GM21360 (cell line): ENCODE data around the gene SNRNP70.

Source experiments
- ATAC-seq: cut with Tn5 transposase; IDR thresholded peaks from one replicate; pipeline ENCODE4 v1.9.1; 2021; ENCODE audit warnings: mild to moderate bottlenecking, moderate library complexity; ENCODE audit not compliant: unreplicated experiment

SNRNP70 gene

DNA sequence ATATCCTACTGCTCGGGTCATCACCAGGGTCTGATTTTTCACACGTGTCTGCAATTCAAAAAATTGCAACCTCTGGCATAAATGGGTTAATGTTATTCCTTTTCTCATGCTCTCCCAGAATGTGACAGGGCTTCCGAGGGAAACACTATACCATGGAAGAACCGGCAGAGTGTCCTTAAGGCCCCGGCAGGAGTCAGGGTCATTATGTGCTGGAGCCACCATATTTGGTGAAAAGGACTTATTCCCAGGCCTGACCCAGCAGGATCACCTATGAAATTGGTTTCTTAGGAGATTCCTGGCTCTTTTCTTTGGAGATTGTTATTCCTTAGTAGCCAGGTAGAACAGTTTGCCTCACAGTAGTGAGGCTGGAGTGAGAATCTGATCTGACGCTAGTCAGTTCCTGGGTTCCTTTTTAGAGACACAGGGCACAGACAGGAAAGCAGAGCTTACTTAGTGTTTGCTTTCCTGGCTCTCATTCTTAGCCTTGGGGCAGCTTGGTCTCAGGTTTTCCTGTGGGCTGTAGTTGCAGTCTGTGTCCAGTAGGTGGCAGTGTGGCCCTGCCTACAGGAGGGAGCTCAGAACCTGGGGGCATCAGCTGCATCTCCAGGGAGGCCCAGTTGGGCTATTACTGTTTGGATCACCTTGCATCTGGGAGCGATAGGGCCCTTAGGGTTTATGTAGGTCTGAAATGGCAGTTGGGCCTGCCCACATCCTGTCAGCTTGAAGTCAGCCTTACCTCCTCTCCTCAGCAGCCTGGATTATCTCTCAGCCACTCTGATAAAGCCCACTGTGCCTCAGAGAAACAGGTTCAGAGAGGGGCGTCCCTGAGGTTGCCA lies 12.4 kb downstream of the SNRNP70 start:
- ATAC-seq: no peak

DNA sequence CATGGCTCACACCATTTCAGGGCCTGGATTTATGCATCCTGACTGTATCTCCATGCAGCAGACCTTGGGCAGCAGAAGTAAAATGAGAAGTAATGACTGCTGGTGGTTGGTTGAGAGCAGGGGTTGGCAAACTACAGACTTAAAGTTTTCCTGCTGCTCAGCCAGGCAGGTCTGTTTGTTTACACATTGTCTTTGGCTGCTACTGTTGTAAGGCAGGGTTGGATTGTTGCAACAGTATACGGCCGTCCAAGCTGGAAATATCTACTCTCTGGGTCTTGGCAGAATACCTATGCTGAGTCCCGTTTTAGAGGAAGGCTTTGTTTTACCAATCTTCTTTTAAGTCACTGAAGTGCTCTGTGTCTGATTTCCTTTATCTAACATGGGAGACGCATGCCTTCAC lies 13.5 kb downstream of the SNRNP70 start:
- no peak for ATAC-seq

DNA sequence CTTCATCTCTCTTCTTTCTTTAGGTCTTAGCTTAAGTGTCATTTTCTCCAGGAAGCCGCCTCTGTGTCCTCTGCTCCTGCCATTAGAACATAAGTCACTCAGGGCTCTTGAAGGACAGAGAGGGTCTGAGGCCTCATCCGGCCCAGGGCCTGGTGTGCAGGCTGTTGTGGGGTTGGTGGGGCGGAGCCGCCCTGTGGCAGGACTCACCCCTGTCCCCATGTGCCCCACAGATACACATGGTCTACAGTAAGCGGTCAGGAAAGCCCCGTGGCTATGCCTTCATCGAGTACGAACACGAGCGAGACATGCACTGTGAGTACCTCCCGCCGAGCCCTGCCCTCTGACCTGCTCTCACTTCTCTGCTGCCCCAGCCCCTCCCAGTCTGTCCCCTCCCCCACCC lies 15.9 kb downstream of the SNRNP70 start:
- ATAC-seq: no peak

DNA sequence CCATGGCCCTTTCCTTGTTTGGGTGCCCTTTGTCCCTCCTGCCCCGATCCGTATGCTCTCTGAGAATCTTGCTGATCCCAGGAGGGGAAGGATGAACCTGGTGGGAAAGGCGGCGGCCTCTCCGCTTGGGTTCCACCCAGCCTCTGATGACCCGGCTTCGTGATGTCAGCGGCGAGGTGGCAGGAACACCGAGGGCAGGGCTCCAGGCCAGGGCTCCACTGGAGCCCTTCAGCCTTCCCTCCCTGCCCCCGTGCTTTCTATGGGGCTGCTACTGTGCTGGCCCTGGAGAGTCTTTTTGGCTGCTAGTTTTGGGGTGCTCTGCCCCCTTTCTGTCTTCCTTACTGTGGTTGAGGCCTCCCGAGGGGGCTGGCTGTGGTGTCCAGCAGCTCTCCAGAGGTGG lies 17.1 kb downstream of the SNRNP70 start:
- ATAC-seq: no peak

DNA sequence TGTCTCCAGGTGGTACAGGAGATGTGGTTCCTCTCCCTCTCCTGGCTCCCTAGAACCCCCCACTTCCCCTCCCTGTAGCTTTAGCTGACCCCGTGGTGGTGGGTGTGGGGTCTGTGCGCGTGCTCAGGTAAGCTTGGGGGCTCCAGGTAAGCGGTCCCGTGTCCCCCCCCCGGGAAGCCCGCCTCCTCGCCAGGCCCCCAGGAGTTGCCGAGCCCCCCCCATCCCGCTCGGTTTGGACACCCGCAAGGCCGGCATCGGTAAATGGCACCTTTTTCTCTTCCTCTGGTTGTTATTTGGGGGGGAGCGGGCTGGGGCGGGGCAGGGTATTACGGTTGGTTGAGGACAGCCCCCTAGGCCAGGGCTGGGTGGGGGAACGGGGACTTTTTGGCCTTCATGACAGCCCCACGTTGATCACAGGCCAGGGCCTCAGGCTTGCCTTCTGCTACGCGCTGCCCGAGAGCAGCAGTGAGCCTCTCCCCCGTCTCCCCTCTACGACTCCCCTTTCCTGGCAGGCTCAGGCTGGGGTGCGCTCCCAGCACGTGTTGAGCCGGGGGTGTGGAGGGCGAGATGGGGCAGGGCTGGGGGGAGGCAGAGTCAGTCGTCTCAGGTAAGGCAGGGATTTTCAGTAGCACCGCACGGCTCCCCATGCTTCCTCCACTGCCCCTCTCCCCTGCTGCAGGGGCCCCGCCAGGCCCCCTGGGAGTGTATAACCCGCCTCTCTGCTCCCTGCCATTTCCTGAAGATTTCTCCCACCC lies 18.3 kb downstream of the SNRNP70 start:
- ATAC-seq: no peak

DNA sequence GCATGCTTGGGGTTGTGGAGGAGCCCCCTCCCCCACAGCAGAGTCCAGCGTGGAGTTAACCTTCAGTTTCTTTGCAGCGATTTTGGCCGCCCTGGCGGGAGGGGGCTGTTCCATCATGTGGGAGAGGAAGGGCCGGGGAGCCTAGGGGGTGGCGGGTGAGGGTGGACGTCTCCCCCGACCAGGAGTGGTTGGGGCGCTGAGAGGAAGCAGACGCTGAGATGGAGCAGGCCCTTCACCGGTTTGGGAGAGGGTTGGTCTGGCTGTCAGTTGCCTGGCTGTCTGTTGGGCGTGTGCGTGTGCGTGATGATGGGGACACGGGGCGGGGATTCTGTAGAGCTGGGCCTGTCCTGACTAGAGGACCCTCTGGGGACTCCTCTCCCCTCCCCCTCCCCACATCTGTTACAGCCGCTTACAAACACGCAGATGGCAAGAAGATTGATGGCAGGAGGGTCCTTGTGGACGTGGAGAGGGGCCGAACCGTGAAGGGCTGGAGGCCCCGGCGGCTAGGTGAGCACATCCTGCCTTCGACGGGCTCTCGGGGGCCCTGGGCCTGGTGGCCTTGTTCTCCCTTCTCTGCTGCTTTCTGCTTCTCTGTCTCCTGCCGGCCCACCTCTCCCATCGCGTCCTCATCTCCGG lies 19.1 kb downstream of the SNRNP70 start:
- ATAC-seq: no peak

DNA sequence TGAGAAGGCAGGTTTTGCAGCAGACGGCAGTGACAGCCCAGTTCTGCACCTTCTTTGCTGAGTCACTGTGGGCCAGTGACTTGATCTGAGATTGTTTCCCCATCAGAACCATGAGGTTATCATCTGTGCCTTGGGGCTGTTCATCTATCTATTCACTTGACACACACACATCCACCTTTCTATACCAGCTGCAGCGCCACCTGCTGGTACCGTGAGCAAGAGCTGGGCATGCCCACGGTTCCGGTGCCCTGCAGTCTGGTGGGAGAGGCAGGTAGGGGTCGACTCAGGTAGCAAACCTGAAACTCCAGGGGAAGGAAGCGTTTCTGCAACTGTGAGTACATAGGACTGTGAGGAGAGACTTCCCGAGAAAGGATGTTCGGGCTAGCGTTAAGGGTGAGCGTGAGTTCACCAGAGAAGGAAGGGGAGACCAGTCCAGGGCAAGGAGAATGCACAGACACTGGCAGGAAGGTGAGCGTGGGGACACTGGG lies 21.4 kb downstream of the SNRNP70 start:
- no peak for ATAC-seq

DNA sequence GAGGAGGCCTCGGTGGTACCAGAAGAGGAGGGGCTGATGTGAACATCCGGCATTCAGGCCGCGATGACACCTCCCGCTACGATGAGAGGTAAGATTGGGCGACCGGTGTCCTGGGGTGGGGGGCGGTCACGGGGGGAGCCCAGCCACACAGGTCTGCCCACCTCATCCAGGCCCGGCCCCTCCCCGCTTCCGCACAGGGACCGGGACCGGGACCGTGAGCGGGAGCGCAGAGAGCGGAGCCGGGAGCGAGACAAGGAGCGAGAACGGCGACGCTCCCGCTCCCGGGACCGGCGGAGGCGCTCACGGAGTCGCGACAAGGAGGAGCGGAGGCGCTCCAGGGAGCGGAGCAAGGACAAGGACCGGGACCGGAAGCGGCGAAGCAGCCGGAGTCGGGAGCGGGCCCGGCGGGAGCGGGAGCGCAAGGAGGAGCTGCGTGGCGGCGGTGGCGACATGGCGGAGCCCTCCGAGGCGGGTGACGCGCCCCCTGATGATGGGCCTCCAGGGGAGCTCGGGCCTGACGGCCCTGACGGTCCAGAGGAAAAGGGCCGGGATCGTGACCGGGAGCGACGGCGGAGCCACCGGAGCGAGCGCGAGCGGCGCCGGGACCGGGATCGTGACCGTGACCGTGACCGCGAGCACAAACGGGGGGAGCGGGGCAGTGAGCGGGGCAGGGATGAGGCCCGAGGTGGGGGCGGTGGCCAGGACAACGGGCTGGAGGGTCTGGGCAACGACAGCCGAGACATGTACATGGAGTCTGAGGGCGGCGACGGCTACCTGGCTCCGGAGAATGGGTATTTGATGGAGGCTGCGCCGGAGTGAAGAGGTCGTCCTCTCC lies 22.6 kb downstream of the SNRNP70 start:
- ATAC-seq: no peak

DNA sequence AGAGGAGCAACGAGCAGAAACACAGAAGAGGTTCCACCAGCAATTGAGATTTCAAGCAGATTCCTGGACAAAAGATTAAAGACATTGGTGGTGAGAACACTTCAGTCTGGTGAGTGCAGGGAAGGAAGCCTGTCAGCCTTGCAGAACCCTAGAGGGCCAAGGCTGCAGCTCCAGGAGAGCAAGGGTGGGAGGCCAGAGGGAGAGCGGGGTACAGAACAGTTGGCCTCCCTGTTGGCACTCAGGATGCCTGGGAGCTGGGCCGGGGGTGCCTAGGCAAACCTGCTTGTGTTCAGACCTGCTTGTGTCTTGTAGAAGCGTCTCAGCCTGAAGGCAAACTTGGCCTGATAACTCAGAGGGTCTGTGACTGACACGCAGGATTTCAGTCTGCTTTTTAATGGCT lies 23.8 kb downstream of the SNRNP70 start:
- ATAC-seq: no peak

DNA sequence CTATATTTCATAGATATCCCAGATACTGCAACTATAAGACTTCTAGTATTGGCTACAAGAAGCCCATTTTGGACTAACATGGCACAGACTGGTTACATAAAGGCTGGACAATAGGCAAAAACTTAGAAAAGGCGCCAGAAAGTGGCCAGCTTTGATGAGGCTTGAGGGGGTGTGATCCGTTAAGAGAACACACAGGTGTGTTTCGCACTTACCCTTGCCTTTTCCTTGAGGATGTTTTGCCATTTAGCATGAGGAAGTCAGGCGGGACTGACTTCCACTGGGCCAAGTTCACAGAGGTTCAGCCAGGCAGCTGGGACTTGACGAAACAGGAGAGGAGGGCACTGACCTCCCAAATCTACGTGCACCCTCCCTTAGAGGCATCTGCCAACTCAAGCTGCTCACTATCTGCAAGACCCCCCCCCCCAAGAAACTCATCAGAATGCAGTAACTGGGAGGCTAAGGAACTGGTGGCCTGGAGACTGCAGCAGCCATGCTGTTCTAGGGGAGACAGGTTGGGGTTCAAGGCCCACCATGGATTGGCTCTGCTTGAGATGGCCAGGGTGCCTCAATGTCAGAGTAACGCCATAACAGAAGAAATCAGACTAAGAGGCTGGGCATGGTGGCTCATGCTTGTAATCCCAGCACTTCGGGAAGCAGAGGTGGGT lies 24.4 kb downstream of the SNRNP70 start:
- ATAC-seq: no peak

DNA sequence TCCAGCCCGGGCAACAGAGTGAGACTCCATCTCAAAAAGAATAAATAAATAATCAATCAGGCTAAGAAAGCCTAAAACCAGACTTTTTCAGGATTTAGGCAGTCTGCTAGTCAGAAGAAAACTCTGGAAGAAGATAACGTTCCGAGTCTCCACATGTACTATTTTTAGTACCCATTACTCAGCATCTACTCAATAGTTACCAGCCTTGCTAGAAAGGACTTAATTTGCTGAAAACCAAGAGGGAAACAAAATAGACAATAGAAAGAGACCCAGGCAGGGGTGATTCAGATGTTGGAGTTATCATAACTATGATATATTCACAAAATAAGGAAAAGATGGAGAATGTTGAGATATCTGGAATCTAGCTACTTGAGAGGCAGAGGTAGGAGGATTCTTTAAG lies 25.3 kb downstream of the SNRNP70 start:
- ATAC-seq: no peak

DNA sequence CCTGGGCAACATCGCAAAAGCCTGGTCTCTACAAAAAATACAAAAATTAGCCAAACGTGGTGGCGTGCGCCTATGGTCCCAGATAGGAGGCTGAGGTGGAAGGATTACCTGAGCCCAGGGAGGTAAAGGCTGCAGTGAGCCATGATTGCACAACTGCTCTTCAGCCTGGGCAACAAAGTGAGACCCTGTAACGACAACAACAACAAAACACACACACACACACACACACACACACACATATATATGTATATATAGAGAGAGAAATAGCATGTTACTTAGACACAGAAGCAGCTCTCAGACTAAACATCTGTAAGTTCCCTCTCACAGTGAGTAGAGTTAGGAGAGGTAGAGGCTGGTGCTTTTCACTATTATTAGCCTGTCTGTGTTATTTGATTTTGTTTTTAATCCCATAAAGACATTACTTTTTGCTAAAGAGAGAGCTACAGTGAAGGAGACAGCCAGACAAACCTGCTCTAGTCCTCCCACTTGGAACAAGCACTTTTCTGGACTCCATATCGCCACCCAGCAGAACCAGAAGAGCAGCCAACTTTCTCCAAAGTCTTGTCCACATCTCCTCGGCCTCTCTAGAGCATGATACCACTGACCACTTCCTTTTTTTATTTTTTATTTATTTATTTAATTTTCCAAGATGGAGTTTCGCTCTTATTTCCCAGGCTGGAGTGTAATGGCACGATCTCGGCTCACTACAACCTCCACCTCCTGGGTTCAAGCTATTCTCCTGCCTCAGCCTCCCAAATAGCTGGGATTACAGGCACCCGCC lies 26.2 kb downstream of the SNRNP70 start:
- ATAC-seq: no peak

DNA sequence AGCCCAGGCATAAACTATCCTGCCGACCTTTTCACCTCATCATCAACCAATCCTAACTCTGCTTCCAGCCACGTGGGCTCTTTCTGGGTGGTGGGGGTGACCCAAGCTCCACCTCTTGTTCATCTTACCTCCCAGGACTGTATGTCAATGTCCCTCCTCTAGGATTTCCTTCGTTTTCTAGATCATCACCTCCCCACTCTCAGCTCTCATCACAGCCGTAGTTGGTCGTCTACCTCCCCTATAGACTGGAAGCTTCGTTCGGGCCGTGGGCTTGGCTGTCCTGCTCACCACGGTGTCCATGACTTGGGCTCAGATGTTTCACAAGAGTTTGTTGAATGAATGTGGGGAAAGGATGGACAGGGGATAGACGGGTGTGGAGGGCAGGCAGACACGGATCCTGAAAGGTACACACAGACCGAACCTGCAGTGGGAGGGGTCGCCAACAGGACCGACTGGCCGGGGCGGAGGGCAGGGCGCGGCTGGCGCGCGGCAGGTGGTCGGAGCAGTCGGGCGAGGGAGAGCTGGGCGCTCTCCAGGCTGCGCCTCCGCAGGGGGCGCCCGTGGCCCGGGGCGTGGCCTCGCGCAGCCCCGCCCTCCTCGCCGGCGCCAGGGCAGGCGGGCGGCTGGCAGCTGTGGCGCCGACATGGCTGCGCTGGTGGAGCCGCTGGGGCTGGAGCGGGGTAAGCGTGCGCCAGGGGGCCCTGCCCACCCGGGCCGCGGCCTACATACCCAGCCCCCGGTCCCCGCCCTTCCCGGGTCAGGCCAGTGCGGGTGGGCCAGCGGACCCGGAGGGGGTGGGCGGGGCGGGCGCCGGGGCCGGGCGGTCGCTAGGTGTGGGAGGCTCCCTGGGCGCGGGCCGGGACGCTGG lies 28.7 kb downstream of the SNRNP70 start, which contains the start of gene LIN7B:
Gene LIN7B (plus strand): TSS at position 609 of the 868 bp plus-strand sequence. CDS start 35 bp downstream, at position 644.
- no peak for ATAC-seq

DNA sequence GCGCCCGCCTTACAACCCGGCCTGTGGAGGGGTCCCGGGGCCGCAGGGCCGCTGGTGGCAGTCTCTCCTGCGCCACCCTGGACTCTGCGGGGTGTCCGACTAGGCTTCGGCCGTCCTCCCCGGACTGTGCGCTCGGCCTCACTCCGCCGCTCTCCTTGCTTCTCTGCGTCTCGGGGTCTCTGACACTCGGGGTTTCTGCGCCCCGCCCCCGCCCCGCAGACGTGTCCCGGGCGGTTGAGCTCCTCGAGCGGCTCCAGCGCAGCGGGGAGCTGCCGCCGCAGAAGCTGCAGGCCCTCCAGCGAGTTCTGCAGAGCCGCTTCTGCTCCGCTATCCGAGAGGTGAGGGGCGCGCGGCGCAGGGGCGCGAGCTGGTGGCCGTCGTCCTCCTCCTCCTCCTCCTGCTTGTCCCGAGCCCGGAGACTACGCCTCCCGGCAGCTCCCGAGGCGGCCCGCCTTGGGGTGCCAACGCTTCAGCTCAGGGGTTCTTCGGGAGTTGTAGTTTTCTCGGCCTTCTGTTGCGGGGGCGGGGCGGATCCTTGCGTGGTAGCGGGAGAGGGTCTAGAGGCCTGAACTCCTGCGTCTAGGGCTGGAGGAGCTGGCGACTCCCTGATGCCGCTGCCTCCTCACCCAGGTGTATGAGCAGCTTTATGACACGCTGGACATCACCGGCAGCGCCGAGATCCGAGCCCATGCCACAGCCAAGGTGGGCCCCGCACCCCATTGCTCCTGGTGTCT lies 29.5 kb downstream of the SNRNP70 start:
- no peak for ATAC-seq

DNA sequence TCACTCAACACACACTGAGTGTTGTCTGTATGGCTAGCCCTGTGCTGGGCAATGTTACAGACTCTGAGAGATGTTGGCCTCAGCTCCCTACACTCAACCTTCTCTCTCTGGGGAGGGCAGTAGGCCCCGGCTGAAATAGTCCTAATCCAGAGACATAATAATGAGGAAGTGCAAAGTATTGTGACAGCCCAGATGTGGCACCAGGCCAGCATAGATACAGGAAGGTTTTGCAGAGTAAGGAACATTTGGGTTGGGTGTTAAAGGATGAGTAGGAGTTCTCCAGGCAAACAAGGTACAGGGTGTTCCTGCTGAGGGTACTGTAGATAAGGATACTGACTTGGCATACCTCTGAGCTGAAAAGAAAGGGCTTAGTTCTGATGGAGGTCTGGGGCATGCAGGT lies 31.3 kb downstream of the SNRNP70 start:
- no peak for ATAC-seq

DNA sequence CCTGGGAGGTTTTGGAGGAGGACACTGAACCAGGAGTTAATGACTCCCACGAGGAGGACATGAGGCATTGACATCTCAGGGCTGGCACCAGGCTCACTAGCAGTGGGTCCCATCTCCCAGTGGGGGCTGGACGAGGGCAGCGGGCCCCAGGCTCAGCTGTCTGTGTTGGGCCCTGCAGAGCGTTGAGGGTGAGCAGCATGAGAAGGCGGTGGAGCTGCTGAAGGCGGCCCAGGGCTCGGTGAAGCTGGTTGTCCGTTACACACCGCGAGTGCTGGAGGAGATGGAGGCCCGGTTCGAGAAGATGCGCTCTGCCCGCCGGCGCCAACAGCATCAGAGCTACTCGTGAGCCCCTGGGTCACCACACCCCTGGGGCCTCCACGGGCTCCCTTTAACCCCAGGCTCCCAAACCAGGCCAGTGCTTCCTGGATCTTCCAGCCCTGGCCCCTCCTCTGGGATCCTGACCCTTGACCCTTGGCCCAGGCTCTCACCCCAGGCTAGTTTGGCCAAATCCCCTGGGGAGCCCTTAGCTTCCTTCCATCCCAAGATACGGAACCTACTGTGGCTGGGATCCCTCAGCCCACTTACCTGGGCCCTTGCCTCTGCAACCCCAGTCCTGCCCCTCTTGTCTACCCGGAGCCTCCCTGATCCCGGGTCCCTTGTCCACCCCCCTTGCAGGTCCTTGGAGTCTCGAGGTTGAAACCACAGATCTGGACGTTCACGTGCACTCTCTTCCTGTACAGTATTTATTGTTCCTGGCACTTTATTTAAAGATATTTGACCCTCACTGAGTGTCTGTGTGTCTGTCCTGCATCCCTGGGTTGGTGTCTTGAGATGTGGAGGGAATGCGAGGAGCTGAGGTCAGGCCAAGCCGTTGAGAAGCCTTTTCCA lies 32.7 kb downstream of the SNRNP70 start:
- no peak for ATAC-seq
